GM23338 (cell line): ENCODE measurements around the gene ATP9B. TPM values are rescaled to one million over a fixed set of nuclear protein-coding genes. Genes with fewer than 3 reads are reported as not detected.

Experiments used
- ATAC-seq: fragments of 200-7000 bp; cut with Tn5 transposase; 3 replicates; pipeline ENCODE4 v1.9.1; 2020
- DNase-seq: peaks from one replicate; pipeline ENCODE4 v3.0.0-alpha.2; 2015; ENCODE audit warnings: low spot score
- H2AFZ ChIP-seq: fragments of 200-600 bp; sonication (generic); 2 replicates; pipeline ENCODE4 v1.8.0; 2016; ENCODE audit warnings: antibody characterized with exemption, mild to moderate bottlenecking, moderate library complexity
- H3F3A ChIP-seq: fragments of 200-600 bp; sonication (generic); replicated peaks from 2 replicates; pipeline ENCODE4 v1.8.0; 2017; ENCODE audit warnings: antibody characterized with exemption, mixed run types, low read depth
- H3K27ac ChIP-seq: fragments of 200-600 bp; sonication (generic); 2 replicates; pipeline ENCODE4 v1.6.1; 2016; ENCODE audit warnings: low read depth
- H3K27me3 ChIP-seq: fragments of 200-600 bp; sonication (generic); 2 replicates; pipeline ENCODE4 v1.8.0; 2016; ENCODE audit warnings: mild to moderate bottlenecking, mixed run types, moderate library complexity; ENCODE audit not compliant: insufficient read depth
- H3K36me3 ChIP-seq: fragments of 200-600 bp; sonication (generic); 2 replicates; pipeline ENCODE4 v1.8.0; 2016; ENCODE audit warnings: mild to moderate bottlenecking; ENCODE audit not compliant: insufficient read depth
- H3K4me1 ChIP-seq: fragments of 200-600 bp; sonication (generic); 2 replicates; pipeline ENCODE4 v1.8.0; 2016; ENCODE audit warnings: mild to moderate bottlenecking, moderate library complexity; ENCODE audit not compliant: insufficient read depth
- H3K4me2 ChIP-seq: fragments of 200-600 bp; sonication (generic); 2 replicates; pipeline ENCODE4 v1.7.1; 2017; ENCODE audit warnings: mixed run types
- H3K4me3 ChIP-seq: fragments of 200-600 bp; sonication (generic); 2 replicates; pipeline ENCODE4 v1.6.1; 2016; ENCODE audit warnings: mixed run types
- H3K79me2 ChIP-seq: fragments of 200-600 bp; sonication (generic); replicated peaks from 2 replicates; pipeline ENCODE4 v1.8.0; 2017; ENCODE audit warnings: mild to moderate bottlenecking; ENCODE audit not compliant: insufficient read depth
- H3K9me2 ChIP-seq: fragments of 200-600 bp; sonication (generic); 2 replicates; pipeline ENCODE4 v1.8.0; 2017; ENCODE audit not compliant: insufficient read depth
- H4K20me1 ChIP-seq: fragments of 200-600 bp; sonication (generic); replicated peaks from 2 replicates; pipeline ENCODE4 v1.8.0; 2017; ENCODE audit warnings: mild to moderate bottlenecking; ENCODE audit not compliant: insufficient read depth
- H3K27ac Mint-ChIP-seq: 2 replicates; pipeline ENCODE4 v1.8.0; 2020; ENCODE audit warnings: inconsistent platforms, mild to moderate bottlenecking, moderate library complexity, mixed read lengths
- H3K27me3 Mint-ChIP-seq: 3 replicates; pipeline ENCODE4 v1.8.0; 2022; ENCODE audit warnings: low read depth, mild to moderate bottlenecking, moderate library complexity, mixed read lengths, inconsistent platforms; ENCODE audit not compliant: insufficient read depth, poor library complexity
- H3K36me3 Mint-ChIP-seq: 3 replicates; pipeline ENCODE4 v1.8.0; 2021; ENCODE audit warnings: low read depth, mild to moderate bottlenecking, inconsistent platforms, moderate library complexity, mixed read lengths
- H3K4me1 Mint-ChIP-seq: 3 replicates; pipeline ENCODE4 v1.8.0; 2020; ENCODE audit warnings: mild to moderate bottlenecking, inconsistent platforms, mixed read lengths
- H3K4me3 Mint-ChIP-seq: 3 replicates; pipeline ENCODE4 v1.8.0; 2021; ENCODE audit warnings: moderate library complexity, mild to moderate bottlenecking, inconsistent platforms, mixed read lengths
- H3K9me3 Mint-ChIP-seq: 3 replicates; pipeline ENCODE4 v1.8.0; 2020; ENCODE audit warnings: moderate library complexity, mild to moderate bottlenecking, inconsistent platforms, mixed read lengths
- CREB1 ChIP-seq: fragments of 250-450 bp; sonication (Bioruptor Pico); IDR thresholded peaks from 2 replicates; pipeline ENCODE4 v1.5.0; 2020; ENCODE audit warnings: low read depth, mild to moderate bottlenecking, moderate library complexity
- EZH2 ChIP-seq: fragments of 200-600 bp; sonication (generic); IDR thresholded peaks from one replicate; pipeline ENCODE4 v1.8.0; 2017; ENCODE audit warnings: antibody characterized with exemption, mild to moderate bottlenecking, low read depth; ENCODE audit not compliant: unreplicated experiment
- EZH2phosphoT487 ChIP-seq: fragments of 200-600 bp; sonication (generic); IDR thresholded peaks from one replicate; pipeline ENCODE4 v1.8.1; 2018; ENCODE audit warnings: antibody characterized with exemption; ENCODE audit not compliant: unreplicated experiment
- JUNB ChIP-seq: IDR thresholded peaks from one replicate; pipeline ENCODE4 v1.6.1; 2016; ENCODE audit warnings: antibody characterized with exemption; ENCODE audit not compliant: unreplicated experiment
- NANOG ChIP-seq: IDR thresholded peaks from 2 replicates; pipeline ENCODE4 v1.6.1; 2016; ENCODE audit warnings: antibody characterized with exemption, borderline replicate concordance
- POLR2AphosphoS5 ChIP-seq: IDR thresholded peaks from 2 replicates; pipeline ENCODE4 v1.6.1; 2016; ENCODE audit warnings: antibody characterized with exemption, low read depth
- STAT1 ChIP-seq: IDR thresholded peaks from one replicate; pipeline ENCODE4 v1.6.1; 2016; ENCODE audit warnings: antibody characterized with exemption; ENCODE audit not compliant: unreplicated experiment
- ZNF114 ChIP-seq: fragments of 250-450 bp; sonication (Bioruptor Pico); IDR thresholded peaks from 2 replicates; pipeline ENCODE4 v1.5.0; 2020; ENCODE audit warnings: mild to moderate bottlenecking, moderate library complexity
- ZNF331 ChIP-seq: fragments of 250-450 bp; sonication (Bioruptor Pico); IDR thresholded peaks from 2 replicates; pipeline ENCODE4 v1.5.0; 2020; ENCODE audit warnings: low read depth, mild to moderate bottlenecking, moderate library complexity
- polyA plus RNA-seq: library from polyadenylated mRNA; unstranded; fragments of >200 nt; fragmentation: Nextera tagmentation; extraction: Ambion mirVana; gene quantifications from 2 replicates; pipeline ENCODE4 v1.2.1, GENCODE V29; 2016
- total RNA-seq: library from RNA; depleted of rRNA; stranded (reverse); fragments of >200 nt; shearing (Covaris generic); gene quantifications from 2 replicates; pipeline ENCODE4 v1.2.3, GENCODE V29; 2014
- TF ChIP-seq, protein P1 (sequence below): IDR thresholded peaks from 2 replicates; pipeline ENCODE4 v1.6.1; 2016; ENCODE audit warnings: antibody characterized with exemption
- TF ChIP-seq, protein P2 (sequence below), 2 experiments: fragments of 200-600 bp in 1 of 2; sonication (generic) in 1 of 2; conservative IDR thresholded peaks; 2 replicates each; pipeline versions ENCODE4 v1.5.1 to v1.6.1; 2016 to 2017; ENCODE audit warnings: antibody characterized with exemption in 2 of 2, low read depth in 2 of 2, mild to moderate bottlenecking in 2 of 2, moderate library complexity in 1 of 2
- TF ChIP-seq, protein P3 (sequence below): fragments of 250-450 bp; sonication (Bioruptor Pico); IDR thresholded peaks from 2 replicates; pipeline ENCODE4 v1.5.0; 2020; ENCODE audit warnings: mild to moderate bottlenecking, moderate library complexity
- TF ChIP-seq, protein P4 (sequence below): IDR thresholded peaks from one replicate; pipeline ENCODE4 v1.6.1; 2018; ENCODE audit warnings: antibody characterized with exemption; ENCODE audit not compliant: unreplicated experiment

Gene ATP9B
- total and polyA plus RNA-seq, 2 experiments from 2014 or later: 14.2 to 25.6 TPM

DNA sequence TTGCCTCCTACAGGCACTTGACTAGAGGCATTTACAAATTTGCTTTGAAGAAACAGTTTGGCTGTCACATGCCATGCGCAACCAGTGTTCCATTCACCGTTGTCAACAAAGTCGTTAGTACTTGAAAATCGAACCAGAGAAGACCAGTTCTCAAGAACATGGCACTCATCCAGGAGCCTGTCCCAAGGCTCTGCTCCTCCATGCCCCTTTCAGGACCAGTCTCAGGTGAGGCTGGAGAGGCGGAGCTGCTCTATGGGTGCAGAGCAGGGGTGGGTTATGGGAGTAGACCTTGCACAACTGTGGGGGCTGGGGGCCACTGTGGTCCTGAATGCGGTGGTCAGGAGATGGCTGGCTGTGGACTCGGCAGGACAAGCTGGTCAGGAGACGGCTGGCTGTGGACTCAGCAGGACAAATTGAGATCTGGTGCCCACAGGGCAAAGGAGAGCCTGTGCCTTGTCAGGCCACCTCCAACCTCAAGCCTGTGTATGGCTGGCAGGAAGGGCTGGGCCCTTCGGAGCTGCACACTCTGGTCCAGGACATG is 12.3 kb upstream of the ATP9B start:
- Mint-ChIP-seq H3K27me3 (peaks cover 1% of the 10 kb centered on the region), H3K4me1 (no peaks in the 10 kb centered on the region), H3K9me3 (peaks cover 5% of the 10 kb centered on the region; the same call in 1 of the 3 replicates), H3K4me3 (no peak overlapping the region), H3K27ac (no peak overlapping the region), H3K36me3 (no peaks in the 10 kb centered on the region)
- Histone ChIP-seq H3K9me2 (no peaks in the 10 kb centered on the region), H3K27me3 (no peaks in the 10 kb centered on the region), H3F3A (no peaks in the 10 kb centered on the region), H3K79me2 (no peaks in the 10 kb centered on the region), H3K4me3 (no peak overlapping the region), H3K4me2 (no peak overlapping the region), H3K36me3 (no peaks in the 10 kb centered on the region), H4K20me1 (no peaks in the 10 kb centered on the region), H3K27ac (no peak overlapping the region), H3K4me1 (no peaks in the 10 kb centered on the region), H2AFZ (no peak overlapping the region)
- TF ChIP-seq, protein P1, sequence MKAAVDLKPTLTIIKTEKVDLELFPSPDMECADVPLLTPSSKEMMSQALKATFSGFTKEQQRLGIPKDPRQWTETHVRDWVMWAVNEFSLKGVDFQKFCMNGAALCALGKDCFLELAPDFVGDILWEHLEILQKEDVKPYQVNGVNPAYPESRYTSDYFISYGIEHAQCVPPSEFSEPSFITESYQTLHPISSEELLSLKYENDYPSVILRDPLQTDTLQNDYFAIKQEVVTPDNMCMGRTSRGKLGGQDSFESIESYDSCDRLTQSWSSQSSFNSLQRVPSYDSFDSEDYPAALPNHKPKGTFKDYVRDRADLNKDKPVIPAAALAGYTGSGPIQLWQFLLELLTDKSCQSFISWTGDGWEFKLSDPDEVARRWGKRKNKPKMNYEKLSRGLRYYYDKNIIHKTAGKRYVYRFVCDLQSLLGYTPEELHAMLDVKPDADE: no peak
- TF ChIP-seq, protein P2, sequence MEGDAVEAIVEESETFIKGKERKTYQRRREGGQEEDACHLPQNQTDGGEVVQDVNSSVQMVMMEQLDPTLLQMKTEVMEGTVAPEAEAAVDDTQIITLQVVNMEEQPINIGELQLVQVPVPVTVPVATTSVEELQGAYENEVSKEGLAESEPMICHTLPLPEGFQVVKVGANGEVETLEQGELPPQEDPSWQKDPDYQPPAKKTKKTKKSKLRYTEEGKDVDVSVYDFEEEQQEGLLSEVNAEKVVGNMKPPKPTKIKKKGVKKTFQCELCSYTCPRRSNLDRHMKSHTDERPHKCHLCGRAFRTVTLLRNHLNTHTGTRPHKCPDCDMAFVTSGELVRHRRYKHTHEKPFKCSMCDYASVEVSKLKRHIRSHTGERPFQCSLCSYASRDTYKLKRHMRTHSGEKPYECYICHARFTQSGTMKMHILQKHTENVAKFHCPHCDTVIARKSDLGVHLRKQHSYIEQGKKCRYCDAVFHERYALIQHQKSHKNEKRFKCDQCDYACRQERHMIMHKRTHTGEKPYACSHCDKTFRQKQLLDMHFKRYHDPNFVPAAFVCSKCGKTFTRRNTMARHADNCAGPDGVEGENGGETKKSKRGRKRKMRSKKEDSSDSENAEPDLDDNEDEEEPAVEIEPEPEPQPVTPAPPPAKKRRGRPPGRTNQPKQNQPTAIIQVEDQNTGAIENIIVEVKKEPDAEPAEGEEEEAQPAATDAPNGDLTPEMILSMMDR (conservative IDR thresholded peaks at IDR 0.05; ENCODE audit: low read depth in 2 of 2): no peak
- no peak for TF ChIP-seq POLR2AphosphoS5
- TF ChIP-seq JUNB: no peak
- TF ChIP-seq NANOG: no peak
- no peak for TF ChIP-seq EZH2
- TF ChIP-seq STAT1: no peak
- TF ChIP-seq ZNF331 (CRISPR knock-in tag): no peak
- TF ChIP-seq, protein P3, sequence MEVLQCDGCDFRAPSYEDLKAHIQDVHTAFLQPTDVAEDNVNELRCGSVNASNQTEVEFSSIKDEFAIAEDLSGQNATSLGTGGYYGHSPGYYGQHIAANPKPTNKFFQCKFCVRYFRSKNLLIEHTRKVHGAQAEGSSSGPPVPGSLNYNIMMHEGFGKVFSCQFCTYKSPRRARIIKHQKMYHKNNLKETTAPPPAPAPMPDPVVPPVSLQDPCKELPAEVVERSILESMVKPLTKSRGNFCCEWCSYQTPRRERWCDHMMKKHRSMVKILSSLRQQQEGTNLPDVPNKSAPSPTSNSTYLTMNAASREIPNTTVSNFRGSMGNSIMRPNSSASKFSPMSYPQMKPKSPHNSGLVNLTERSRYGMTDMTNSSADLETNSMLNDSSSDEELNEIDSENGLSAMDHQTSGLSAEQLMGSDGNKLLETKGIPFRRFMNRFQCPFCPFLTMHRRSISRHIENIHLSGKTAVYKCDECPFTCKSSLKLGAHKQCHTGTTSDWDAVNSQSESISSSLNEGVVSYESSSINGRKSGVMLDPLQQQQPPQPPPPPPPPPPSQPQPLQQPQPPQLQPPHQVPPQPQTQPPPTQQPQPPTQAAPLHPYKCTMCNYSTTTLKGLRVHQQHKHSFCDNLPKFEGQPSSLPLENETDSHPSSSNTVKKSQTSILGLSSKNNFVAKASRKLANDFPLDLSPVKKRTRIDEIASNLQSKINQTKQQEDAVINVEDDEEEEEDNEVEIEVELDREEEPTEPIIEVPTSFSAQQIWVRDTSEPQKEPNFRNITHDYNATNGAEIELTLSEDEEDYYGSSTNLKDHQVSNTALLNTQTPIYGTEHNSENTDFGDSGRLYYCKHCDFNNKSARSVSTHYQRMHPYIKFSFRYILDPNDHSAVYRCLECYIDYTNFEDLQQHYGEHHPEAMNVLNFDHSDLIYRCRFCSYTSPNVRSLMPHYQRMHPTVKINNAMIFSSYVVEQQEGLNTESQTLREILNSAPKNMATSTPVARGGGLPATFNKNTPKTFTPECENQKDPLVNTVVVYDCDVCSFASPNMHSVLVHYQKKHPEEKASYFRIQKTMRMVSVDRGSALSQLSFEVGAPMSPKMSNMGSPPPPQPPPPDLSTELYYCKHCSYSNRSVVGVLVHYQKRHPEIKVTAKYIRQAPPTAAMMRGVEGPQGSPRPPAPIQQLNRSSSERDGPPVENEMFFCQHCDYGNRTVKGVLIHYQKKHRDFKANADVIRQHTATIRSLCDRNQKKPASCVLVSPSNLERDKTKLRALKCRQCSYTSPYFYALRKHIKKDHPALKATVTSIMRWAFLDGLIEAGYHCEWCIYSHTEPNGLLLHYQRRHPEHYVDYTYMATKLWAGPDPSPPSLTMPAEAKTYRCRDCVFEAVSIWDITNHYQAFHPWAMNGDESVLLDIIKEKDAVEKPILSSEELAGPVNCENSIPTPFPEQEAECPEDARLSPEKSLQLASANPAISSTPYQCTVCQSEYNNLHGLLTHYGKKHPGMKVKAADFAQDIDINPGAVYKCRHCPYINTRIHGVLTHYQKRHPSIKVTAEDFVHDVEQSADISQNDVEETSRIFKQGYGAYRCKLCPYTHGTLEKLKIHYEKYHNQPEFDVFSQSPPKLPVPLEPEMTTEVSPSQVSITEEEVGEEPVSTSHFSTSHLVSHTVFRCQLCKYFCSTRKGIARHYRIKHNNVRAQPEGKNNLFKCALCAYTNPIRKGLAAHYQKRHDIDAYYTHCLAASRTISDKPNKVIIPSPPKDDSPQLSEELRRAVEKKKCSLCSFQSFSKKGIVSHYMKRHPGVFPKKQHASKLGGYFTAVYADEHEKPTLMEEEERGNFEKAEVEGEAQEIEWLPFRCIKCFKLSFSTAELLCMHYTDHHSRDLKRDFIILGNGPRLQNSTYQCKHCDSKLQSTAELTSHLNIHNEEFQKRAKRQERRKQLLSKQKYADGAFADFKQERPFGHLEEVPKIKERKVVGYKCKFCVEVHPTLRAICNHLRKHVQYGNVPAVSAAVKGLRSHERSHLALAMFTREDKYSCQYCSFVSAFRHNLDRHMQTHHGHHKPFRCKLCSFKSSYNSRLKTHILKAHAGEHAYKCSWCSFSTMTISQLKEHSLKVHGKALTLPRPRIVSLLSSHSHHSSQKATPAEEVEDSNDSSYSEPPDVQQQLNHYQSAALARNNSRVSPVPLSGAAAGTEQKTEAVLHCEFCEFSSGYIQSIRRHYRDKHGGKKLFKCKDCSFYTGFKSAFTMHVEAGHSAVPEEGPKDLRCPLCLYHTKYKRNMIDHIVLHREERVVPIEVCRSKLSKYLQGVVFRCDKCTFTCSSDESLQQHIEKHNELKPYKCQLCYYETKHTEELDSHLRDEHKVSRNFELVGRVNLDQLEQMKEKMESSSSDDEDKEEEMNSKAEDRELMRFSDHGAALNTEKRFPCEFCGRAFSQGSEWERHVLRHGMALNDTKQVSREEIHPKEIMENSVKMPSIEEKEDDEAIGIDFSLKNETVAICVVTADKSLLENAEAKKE (CRISPR knock-in tag): no peak
- TF ChIP-seq EZH2phosphoT487: no peak
- TF ChIP-seq ZNF114 (CRISPR knock-in tag): no peak
- TF ChIP-seq CREB1 (CRISPR knock-in tag): no peak
- TF ChIP-seq, protein P4, sequence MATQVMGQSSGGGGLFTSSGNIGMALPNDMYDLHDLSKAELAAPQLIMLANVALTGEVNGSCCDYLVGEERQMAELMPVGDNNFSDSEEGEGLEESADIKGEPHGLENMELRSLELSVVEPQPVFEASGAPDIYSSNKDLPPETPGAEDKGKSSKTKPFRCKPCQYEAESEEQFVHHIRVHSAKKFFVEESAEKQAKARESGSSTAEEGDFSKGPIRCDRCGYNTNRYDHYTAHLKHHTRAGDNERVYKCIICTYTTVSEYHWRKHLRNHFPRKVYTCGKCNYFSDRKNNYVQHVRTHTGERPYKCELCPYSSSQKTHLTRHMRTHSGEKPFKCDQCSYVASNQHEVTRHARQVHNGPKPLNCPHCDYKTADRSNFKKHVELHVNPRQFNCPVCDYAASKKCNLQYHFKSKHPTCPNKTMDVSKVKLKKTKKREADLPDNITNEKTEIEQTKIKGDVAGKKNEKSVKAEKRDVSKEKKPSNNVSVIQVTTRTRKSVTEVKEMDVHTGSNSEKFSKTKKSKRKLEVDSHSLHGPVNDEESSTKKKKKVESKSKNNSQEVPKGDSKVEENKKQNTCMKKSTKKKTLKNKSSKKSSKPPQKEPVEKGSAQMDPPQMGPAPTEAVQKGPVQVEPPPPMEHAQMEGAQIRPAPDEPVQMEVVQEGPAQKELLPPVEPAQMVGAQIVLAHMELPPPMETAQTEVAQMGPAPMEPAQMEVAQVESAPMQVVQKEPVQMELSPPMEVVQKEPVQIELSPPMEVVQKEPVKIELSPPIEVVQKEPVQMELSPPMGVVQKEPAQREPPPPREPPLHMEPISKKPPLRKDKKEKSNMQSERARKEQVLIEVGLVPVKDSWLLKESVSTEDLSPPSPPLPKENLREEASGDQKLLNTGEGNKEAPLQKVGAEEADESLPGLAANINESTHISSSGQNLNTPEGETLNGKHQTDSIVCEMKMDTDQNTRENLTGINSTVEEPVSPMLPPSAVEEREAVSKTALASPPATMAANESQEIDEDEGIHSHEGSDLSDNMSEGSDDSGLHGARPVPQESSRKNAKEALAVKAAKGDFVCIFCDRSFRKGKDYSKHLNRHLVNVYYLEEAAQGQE: no peak
- ATAC-seq (no peak), DNase-seq (no peak)
